Bronchial epithelial cell (primary cell): ENCODE results near the gene NCAM1. TPM values are rescaled to one million over a fixed set of nuclear protein-coding genes. Genes with fewer than 3 reads are reported as not detected.
A peak's percentile ranks its signal among the peaks of the same experiment; 100 is the strongest.

Experiments
- DNase-seq: peaks from one replicate; pipeline ENCODE4 v3.0.0-alpha.2; 2010; ENCODE audit warnings: low read depth
- FAIRE-seq: peaks from 2 replicates; lab custom pipeline; 2011; peaks lifted over from hg19 to GRCh38; lab: Jason Lieb, UNC
- H3K27me3 ChIP-seq: 2 replicates; pipeline ENCODE4 v1.5.1; 2011; ENCODE audit warnings: low read length; ENCODE audit not compliant: control insufficient read depth, insufficient read depth
- H3K36me3 ChIP-seq: 2 replicates; pipeline ENCODE4 v1.5.1; 2011; ENCODE audit warnings: low read length; ENCODE audit not compliant: control insufficient read depth, insufficient read depth
- H3K4me3 ChIP-seq: 2 replicates; pipeline ENCODE4 v1.5.1; 2011; ENCODE audit warnings: mild to moderate bottlenecking, low read depth, low read length, control low read depth
- CTCF ChIP-seq: IDR thresholded peaks from 2 replicates; pipeline ENCODE4 v1.5.1; 2011; ENCODE audit warnings: mild to moderate bottlenecking, moderate library complexity, low read length, control low read depth, inconsistent platforms; ENCODE audit not compliant: insufficient read depth, severe bottlenecking
- total RNA-seq: library from RNA; depleted of rRNA; stranded (reverse); fragments of >200 nt; gene quantifications from 2 replicates; pipeline ENCODE4 v1.2.1, GENCODE V29; 2014

Gene NCAM1
- total RNA-seq, 1 donor from 2014 or later: under 0.01 TPM

GRCh38 chr11:113308601-113309000 is 347.4 kb downstream of the NCAM1 start:
- FAIRE-seq (no peak), DNase-seq (peak; percentile 76)
- no peaks in the 10 kb centered on the region for H3K36me3 ChIP-seq

GRCh38 chr11:113311536-113311935 is 350.3 kb downstream of the NCAM1 start:
- FAIRE-seq (no peak), DNase-seq (no peak)
- Histone ChIP-seq H3K36me3 (no peaks in the 10 kb centered on the region), H3K4me3 (no peak overlapping the region), H3K27me3 (no peaks in the 10 kb centered on the region)
- no peak for TF ChIP-seq CTCF

More at GRCh38 chr11:113308601-113309000, 347.4 kb downstream of the NCAM1 start:
- TF ChIP-seq CTCF: no peak
- H3K4me3 ChIP-seq: no peak overlapping the region
- H3K27me3 ChIP-seq: no peaks in the 10 kb centered on the region

- no peak for FAIRE-seq
- Histone ChIP-seq H3K27me3 (no peaks in the 10 kb centered on the region), H3K36me3 (peaks cover 2% of the 10 kb centered on the region), H3K4me3 (no peak overlapping the region)
- TF ChIP-seq CTCF: no peak
- DNase-seq: peak; percentile 31
Measured at GRCh38 chr11:113313601-113314000, 352.4 kb downstream of the NCAM1 start.

- no peak for TF ChIP-seq CTCF
Measured at GRCh38 chr11:113314065-113314388, 352.8 kb downstream of the NCAM1 start.

GRCh38 chr11:113314389-113315301 is 353.4 kb downstream of the NCAM1 start, which contains the start of gene TTC12:
Gene TTC12, plus strand, starts transcription at chr11:113314583. Its CDS starts 1,675 bp downstream, at chr11:113316258.
- Histone ChIP-seq H3K4me3 (peak within 1 kb of the TSS; percentile 79), H3K27me3 (no peaks in the 10 kb centered on the region), H3K36me3 (peaks cover 2% of the 10 kb centered on the region)
- peak; percentile 71 for DNase-seq
- no peak for TF ChIP-seq CTCF
- no peak for FAIRE-seq

More at GRCh38 chr11:113314065-113314388, 352.8 kb downstream of the NCAM1 start:
- Histone ChIP-seq H3K36me3 (peaks cover 2% of the 10 kb centered on the region), H3K4me3 (no peak overlapping the region), H3K27me3 (no peaks in the 10 kb centered on the region)
- FAIRE-seq (no peak), DNase-seq (no peak)

- FAIRE-seq: no peak
- no peak for TF ChIP-seq CTCF
- H3K4me3 ChIP-seq: no peak overlapping the region
Measured at GRCh38 chr11:113315811-113316210, 354.6 kb downstream of the NCAM1 start.

More at GRCh38 chr11:113315811-113316210, 354.6 kb downstream of the NCAM1 start:
- Histone ChIP-seq H3K27me3 (no peaks in the 10 kb centered on the region), H3K36me3 (peaks cover 2% of the 10 kb centered on the region)
- DNase-seq: peak; percentile 2
